Cardiac fibroblast (primary cell): ENCODE data around the gene CRYBA1.
A peak's percentile ranks its signal among the peaks of the same experiment; 100 is the strongest.

Experiments
- DNase-seq, 2 donors: peaks; one replicate each; pipeline versions ENCODE4 v3.0.0 to v3.0.0-alpha.2; 2010; ENCODE audit warnings: low read depth in 2 of 2
- H3K4me3 ChIP-seq, 2 donors: replicated peaks in 1 of 2; 1 replicate in 1 of 2; 2 replicates in 1 of 2; pipeline ENCODE4 v1.5.1; 2011; ENCODE audit warnings: low read depth in 2 of 2, low read length in 2 of 2, mild to moderate bottlenecking in 2 of 2, moderate library complexity in 1 of 2
- CTCF ChIP-seq: IDR thresholded peaks from one replicate; pipeline ENCODE4 v1.5.1; 2011; ENCODE audit warnings: low read depth, mild to moderate bottlenecking, low read length, inconsistent platforms

The CRYBA1 gene

GRCh38 chr17:29292992-29293889 is 46.6 kb downstream of the CRYBA1 start:
- peak; percentile 47 to 58 for DNase-seq

GRCh38 chr17:29293890-29294579 is 47.4 kb downstream of the CRYBA1 start, which contains the start of gene NUFIP2:
TSS of gene NUFIP2 (minus strand) at chr17:29294148. CDS start at chr17:29294059, 89 bp downstream.
- peak within 1 kb of the TSS; percentile 93 to 99 for H3K4me3 ChIP-seq
- DNase-seq, result peak; percentile 99
- no peak for TF ChIP-seq CTCF

More at GRCh38 chr17:29292992-29293889, 46.6 kb downstream of the CRYBA1 start:
- no peak for TF ChIP-seq CTCF
- peak overlapping the region; percentile 93 to 99 for H3K4me3 ChIP-seq

GRCh38 chr17:29294580-29294900 is 47.9 kb downstream of the CRYBA1 start:
- no peak for TF ChIP-seq CTCF
- no peak for DNase-seq
- peak overlapping the region; percentile 93 to 99 for H3K4me3 ChIP-seq

- no peak for TF ChIP-seq CTCF
- DNase-seq, result no peak
- H3K4me3 ChIP-seq, result no peak overlapping the region
Measured at GRCh38 chr17:29295420-29295819, 48.8 kb downstream of the CRYBA1 start.

GRCh38 chr17:29299031-29299430 is 52.4 kb downstream of the CRYBA1 start:
- TF ChIP-seq CTCF, result no peak
- H3K4me3 ChIP-seq, result no peak overlapping the region
- DNase-seq, result no peak

- no peak overlapping the region for H3K4me3 ChIP-seq
- TF ChIP-seq CTCF, result no peak
- DNase-seq, result no peak
Measured at GRCh38 chr17:29303386-29303785, 56.7 kb downstream of the CRYBA1 start.
